Cardiac septum (tissue), 1 donor: Measurements from ENCODE around the gene PDK3. TPM values are rescaled to one million over a fixed set of nuclear protein-coding genes. Genes with fewer than 3 reads are reported as not detected.

ENCODE experiments used
- DNase-seq: peaks from one replicate; pipeline ENCODE4 v3.0.0-alpha.2; 2020; ENCODE audit warnings: low spot score
- intact Hi-C: fragments of 100-400 bp; cut with DNase I; formaldehyde crosslinking; loops from one replicate; pipeline ENCODE4 v1.14.0; 2022
- total RNA-seq: library from RNA; stranded (reverse); fragmentation: NEBNext Ultra II Directional; extraction: Animal tissue kit (Norgen Biotek cat#: 25700); gene quantifications from one replicate; pipeline ENCODE4 v1.2.1, GENCODE V29; 2021
- donor health status: DM: no; HTN: no; CAD: no.

PDK3 gene
- total RNA-seq, 1 donor from 2014 or later, result 16.4 TPM

GRCh38 chrX:24528605-24529004 is 63.5 kb downstream of the PDK3 start:
- intact Hi-C loops, result no loop called here
- no peak for DNase-seq

GRCh38 chrX:24536551-24536950 is 71.5 kb downstream of the PDK3 start:
- intact Hi-C loops, result no loop called here
- no peak for DNase-seq

GRCh38 chrX:24542756-24543155 is 77.7 kb downstream of the PDK3 start:
- DNase-seq, result no peak
- intact Hi-C loops, result no loop called here

- intact Hi-C loops, result no loop called here
- DNase-seq, result no peak
These were observed 82.9 kb downstream of the PDK3 start for GRCh38 chrX:24547961-24548360.

GRCh38 chrX:24550166-24550565 is 85.1 kb downstream of the PDK3 start:
- intact Hi-C loops, result no loop called here
- no peak for DNase-seq

GRCh38 chrX:24553011-24553410 is 87.9 kb downstream of the PDK3 start:
- intact Hi-C loops, result no loop called here

GRCh38 chrX:24561121-24561520 is 96.0 kb downstream of the PDK3 start:
- DNase-seq, result no peak
- intact Hi-C loops, result no loop called here

More at GRCh38 chrX:24553011-24553410, 87.9 kb downstream of the PDK3 start:
- no peak for DNase-seq

GRCh38 chrX:24563291-24564010 is 98.4 kb downstream of the PDK3 start:
- DNase-seq, result no peak
- intact Hi-C loops, result no loop called here

- intact Hi-C loops, result no loop called here
- DNase-seq, result no peak
These were observed 101.2 kb downstream of the PDK3 start for GRCh38 chrX:24566240-24566639.

GRCh38 chrX:24567169-24567568 is 102.1 kb downstream of the PDK3 start:
- intact Hi-C loops, result no loop called here
- DNase-seq, result no peak

GRCh38 chrX:24574743-24575142 is 109.7 kb downstream of the PDK3 start:
- intact Hi-C loops, result no loop called here
- DNase-seq, result no peak

- intact Hi-C loops, result no loop called here
- no peak for DNase-seq
These were observed 110.4 kb downstream of the PDK3 start for GRCh38 chrX:24575496-24575895.

- intact Hi-C loops, result no loop called here
- no peak for DNase-seq
These were observed 112.0 kb downstream of the PDK3 start for GRCh38 chrX:24577091-24577490.

Other genes with a start within 250 kb of the PDK3 start
- not detected for gene SUPT20HL2, start 151.2 kb upstream of the PDK3 start, total RNA-seq
- not detected for gene SUPT20HL1, start 104.6 kb upstream of the PDK3 start, total RNA-seq
- 0.27 TPM for gene PCYT1B, start 182.1 kb downstream of the PDK3 start, total RNA-seq
- gene POLA1, start 228.6 kb downstream of the PDK3 start, total RNA-seq, result 8.7 TPM